NOMO-1 (cell line): ENCODE measurements around the gene RNF152.

Source experiments
- DNase-seq, 2 experiments: peaks; one replicate each; lab custom pipeline; 2025; ENCODE audit not compliant: unreplicated experiment in 2 of 2; lab: John Stamatoyannopoulos, UW

RNF152 gene

DNA sequence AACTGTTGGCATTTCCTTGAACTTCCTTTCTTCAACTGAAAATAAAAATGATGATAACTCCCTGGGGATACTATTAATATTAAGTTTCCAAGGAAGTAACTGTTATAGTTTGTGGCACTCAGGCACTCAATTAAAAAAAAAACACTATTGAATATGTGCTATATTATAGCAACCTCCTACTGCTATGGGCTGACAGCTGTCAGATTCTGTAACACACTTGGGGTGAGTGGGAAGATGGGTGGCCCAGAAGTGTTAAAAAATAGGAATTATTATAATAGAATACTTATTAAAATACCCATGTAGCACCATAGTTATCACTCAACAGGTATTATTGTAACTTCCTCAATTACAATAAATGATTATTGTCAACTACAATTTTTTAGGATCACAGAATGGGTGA is 130.9 kb downstream of the RNF152 start:
- DNase-seq = no peak
